ENCODE results near the gene AMER3. TPM values are rescaled to one million over a fixed set of nuclear protein-coding genes. Genes with fewer than 3 reads are reported as not detected.
"Not testable (repeated sequence)": the region's sequence is repeated elsewhere in the genome, so short reads cannot be mapped to it uniquely, and the experiment has no call there.

Gene AMER3
- total and polyA plus RNA-seq, 2 of the 4 experiments (the other 2 are of a cell fraction) = not detected

- no peak for TF ChIP-seq NFE2L2 (IDR thresholded peaks at IDR 0.05; ENCODE audit: low read depth, low read length)
- no peak for TF ChIP-seq CHD1 (IDR thresholded peaks at IDR 0.05; ENCODE audit: low read depth, low read length)
- TF ChIP-seq RFX5 (IDR thresholded peaks at IDR 0.05; ENCODE audit: low read depth, low read length) = no peak
- TF ChIP-seq RCOR1 (IDR thresholded peaks at IDR 0.05; ENCODE audit: insufficient replicate concordance, low read length) = no peak
- TF ChIP-seq BHLHE40 (IDR thresholded peaks at IDR 0.05; ENCODE audit: low read depth, low read length) = no peak
- no peak for TF ChIP-seq MAZ (IDR thresholded peaks at IDR 0.05; ENCODE audit: borderline replicate concordance, low read depth, low read length)
These were observed at the start of gene AMER3 (continued) for GRCh38 chr2:130755256-130756052.

DNA sequence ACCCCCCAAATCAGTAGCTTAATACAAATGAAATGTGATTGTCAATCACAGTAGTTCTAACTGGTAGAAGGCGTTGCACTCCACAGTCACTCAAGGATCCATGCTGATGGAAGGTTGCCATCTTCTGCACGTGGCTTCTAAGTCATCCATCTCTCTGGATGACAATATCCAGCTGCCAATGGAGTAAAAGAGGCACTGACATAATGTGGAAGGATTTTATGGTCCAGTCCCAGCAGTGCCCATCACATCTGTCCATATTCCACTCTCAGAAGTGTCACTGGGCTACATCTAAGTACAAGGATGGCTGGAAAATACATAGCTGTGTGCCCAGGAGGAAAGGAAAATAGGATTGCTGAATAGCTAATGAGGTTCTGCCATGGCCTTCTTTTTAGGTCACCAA, 40.5 kb upstream of the AMER3 start:
- H4K91ac ChIP-seq (ENCODE audit: insufficient read depth, low read depth, low read length); intact Hi-C loops (cut with micrococcal nuclease); H2BK5ac ChIP-seq (ENCODE audit: low read depth, low read length, poor library complexity, severe bottlenecking); H3K79me1 ChIP-seq (ENCODE audit: low read depth in 1 of 2, low read length in 2 of 2); dilution Hi-C loops (cut with HindIII; ENCODE audit: low sequenced_read_pairs, unreplicated experiment); H3K36me3 ChIP-seq (ENCODE audit: control insufficient read depth, insufficient read depth, low read length); H3K23ac ChIP-seq (ENCODE audit: low read depth, low read length); H3K18ac ChIP-seq (ENCODE audit: low read depth, low read length); H3K9me1 ChIP-seq (ENCODE audit: insufficient read depth, low read length); BruUV-seq (replicated peaks); POLR2A ChIA-PET (ENCODE audit: unreplicated experiment); H3K4ac ChIP-seq (ENCODE audit: low read depth, low read length); H3K56ac ChIP-seq (ENCODE audit: extremely low read depth, insufficient read depth, low read length); in situ Hi-C loops (cut with MboI; ENCODE audit: low sequenced_read_pairs); H2AFZ ChIP-seq (replicated peaks; ENCODE audit: low read length, poor library complexity); H3K4me3 ChIP-seq (ENCODE audit: insufficient read depth, low read depth, low read length); CTCF ChIA-PET; H3K4me1 ChIP-seq (ENCODE audit: control insufficient read depth, insufficient read depth, low read length); H3K27ac ChIP-seq (ENCODE audit: insufficient read depth, low read length); ATAC-seq (ENCODE audit: low read depth); H2AK9ac ChIP-seq (replicated peaks; ENCODE audit: low read depth, low read length, poor library complexity); H2AK5ac ChIP-seq (ENCODE audit: low read depth, low read length); DNase-seq; H3K14ac ChIP-seq (replicated peaks; ENCODE audit: low read depth, low read length); H2BK20ac ChIP-seq (ENCODE audit: low read depth, low read length); H3K9ac ChIP-seq (ENCODE audit: low read depth, low read length); H3K27me3 ChIP-seq (ENCODE audit: control insufficient read depth, insufficient read depth, low read length); H4K5ac ChIP-seq (ENCODE audit: low read depth, low read length); H2BK15ac ChIP-seq (ENCODE audit: low read depth, low read length); H4K8ac ChIP-seq (ENCODE audit: low read depth in 2 of 2, low read length in 2 of 2); H3K9me3 ChIP-seq (ENCODE audit: control insufficient read depth, insufficient read depth, low read length); H4K20me1 ChIP-seq (ENCODE audit: insufficient read depth, low read length); H2BK120ac ChIP-seq (ENCODE audit: low read depth, low read length); H3K4me2 ChIP-seq (ENCODE audit: low read depth, low read length): not testable (repeated sequence)
- no CpG with 5 or more reads among the region's 2 CpGs for WGBS, 2 experiments (ENCODE audit: extremely low coverage in 2 of 2, insufficient read length in 1 of 2)
